Body of pancreas (tissue), 4 donors: ENCODE data around the gene ISM2.

ENCODE experiments used
- CTCF ChIP-seq, 7 experiments: fragments of 450-650 bp in 4 of 7; fragments of 200-600 bp in 3 of 7; sonication (generic) in 3 of 7; IDR thresholded peaks; one replicate each; pipeline ENCODE4 v1.5.1; 2016 to 2019; ENCODE audit warnings: antibody characterized with exemption in 7 of 7
- POLR2A ChIP-seq, 3 donors: fragments of 450-650 bp; IDR thresholded peaks; one replicate each; pipeline ENCODE4 v1.6.1; 2016; ENCODE audit warnings: antibody characterized with exemption in 3 of 3, mild to moderate bottlenecking in 2 of 3

DNA sequence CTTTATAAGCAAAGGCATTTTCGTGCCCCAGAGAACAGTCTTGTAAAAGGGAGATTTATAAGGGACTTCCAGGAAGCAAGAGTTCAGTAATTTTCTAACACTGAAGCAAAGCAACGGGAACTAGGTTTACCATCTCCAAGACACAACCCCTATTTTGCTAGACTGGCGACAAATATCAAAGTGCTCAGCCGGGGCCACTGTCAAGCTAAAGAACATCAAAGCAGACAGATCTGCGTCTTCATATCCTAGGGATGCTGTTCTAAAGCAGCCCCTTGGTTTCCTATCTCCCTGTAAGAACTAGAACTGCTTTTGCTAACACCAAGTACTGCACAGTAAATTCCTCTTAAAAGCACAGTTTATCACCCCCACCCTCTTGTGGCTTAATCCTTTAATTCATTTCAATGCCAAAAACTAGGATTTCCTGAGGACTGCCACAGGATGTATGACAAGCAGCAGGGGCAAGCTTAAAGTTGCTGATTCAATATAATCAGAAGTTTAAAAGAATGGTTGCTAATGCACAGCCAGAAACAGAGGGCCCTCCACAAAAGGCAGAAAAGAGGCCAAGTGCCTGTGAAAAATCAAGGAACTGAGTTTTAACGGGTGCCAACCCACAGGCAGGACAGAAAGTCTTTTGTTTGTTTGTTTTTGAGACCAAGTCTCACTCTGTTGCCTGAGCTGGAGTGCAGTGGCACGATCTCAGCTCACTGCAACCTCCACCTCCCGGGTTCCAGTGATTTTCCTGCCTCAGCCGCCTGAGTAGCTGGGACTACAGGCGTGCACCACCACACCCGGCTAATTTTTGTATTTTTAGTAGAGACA is 44.0 kb upstream of the ISM2 start:
- TF ChIP-seq CTCF (IDR thresholded peaks at IDR 0.05) (no peak), POLR2A (IDR thresholded peaks at IDR 0.05) (no peak)
